ENCODE results near the gene OSBPL6.

Gene OSBPL6

DNA sequence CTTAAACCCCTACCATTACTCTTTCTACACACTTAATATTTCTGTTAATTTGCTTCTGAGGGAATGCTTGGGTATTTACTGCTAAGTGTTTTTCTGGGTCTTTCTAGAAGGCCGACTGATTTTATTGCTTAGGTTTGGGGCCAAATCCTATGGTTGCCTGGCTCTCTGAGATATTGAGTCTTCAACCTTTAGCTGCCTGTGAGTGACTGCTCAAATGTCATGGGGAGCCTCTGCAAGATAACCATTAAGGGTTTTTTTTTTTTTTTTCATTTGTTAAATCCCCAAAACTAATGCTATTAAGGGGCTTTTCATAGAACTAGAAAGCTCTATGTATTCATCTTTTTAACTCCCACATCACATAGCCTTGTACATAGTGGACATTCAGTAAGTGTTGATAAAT is 5.0 kb downstream of the OSBPL6 start:
- DNase-seq: no peak

DNA sequence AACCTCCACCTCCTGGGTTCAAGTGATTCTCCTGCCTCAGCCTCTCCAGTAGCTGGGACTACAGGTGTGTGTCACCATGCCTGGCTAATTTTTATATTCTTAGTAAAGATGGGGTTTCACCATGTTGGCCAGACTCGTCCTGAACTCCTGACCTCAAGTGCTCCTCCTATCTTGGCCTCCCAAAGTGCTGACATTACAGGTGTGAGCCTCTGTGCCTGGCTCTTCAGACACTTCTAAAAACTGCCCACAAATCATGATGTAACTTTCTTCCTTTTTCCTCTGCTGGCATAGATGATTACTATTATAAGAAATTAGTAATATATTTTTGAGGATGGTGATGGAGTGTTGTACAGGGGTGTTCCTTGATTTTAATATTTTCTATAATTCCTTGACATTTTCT is 6.0 kb downstream of the OSBPL6 start:
- DNase-seq: no peak

DNA sequence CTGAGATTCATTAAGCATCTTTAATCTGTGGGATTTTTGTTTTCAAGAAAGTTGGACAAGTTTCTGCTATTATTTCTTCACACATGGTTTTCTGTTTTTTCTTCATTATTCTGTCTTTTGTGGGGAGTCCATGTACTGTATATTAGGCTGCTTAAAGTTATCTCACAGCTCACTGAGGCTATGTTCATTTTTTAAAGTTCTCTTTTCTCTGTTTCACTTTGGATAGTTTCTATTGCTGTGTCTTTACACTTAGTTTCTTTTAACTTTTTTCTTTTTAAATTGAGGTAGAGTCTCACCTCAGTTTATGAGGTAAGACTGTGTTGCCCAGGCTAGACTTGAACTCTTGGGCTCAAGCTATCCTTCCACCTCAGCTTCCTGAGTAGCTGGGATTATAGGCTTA is 8.6 kb downstream of the OSBPL6 start:
- DNase-seq: no peak

DNA sequence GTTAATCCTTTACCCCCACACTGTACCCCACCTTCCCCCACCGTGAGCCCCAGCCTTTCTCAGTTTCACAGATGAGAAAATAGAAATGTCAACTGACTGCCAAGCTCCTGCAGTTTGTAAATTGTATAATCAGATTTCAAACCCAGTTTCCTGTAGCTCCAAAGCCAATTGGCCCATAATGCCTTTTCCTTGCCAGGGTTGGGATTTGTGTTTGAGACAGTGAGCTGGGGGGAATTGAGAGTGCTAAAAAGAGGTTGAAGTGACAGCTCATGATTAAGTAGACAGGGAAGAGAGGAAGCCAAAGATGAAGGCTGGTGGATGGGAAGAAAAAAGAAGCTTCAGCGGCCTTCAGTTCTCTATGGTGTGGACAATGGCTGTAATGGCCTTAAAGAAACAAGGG is 10.7 kb downstream of the OSBPL6 start:
- no peak for DNase-seq

GRCh38 chr2:178205853-178206521 is 11.7 kb downstream of the OSBPL6 start:
- DNase-seq: no peak

GRCh38 chr2:178208336-178208735 is 14.0 kb downstream of the OSBPL6 start:
- no peak for DNase-seq

- no peak for DNase-seq
Measured at GRCh38 chr2:178208817-178209216, 14.5 kb downstream of the OSBPL6 start.

DNA sequence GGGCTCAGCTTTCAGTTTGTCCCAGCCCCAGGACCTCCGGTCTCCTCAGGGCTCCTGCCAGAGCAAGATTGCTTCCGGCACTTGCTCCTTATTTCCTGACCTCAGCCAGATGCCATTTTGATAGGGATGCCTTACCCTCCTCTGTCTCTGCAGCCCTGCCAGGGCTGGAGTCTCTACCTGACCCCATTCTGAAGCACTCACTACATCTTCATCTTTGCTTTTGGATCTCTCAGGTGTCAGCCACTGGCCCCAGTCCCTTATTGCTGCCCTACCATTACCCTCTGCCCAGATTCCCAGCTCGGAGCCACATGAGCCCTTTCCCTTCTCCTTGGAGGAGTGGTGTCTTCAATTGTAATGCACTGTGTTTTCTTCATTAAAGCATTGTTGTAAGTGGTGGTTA is 17.1 kb downstream of the OSBPL6 start:
- no peak for DNase-seq

DNA sequence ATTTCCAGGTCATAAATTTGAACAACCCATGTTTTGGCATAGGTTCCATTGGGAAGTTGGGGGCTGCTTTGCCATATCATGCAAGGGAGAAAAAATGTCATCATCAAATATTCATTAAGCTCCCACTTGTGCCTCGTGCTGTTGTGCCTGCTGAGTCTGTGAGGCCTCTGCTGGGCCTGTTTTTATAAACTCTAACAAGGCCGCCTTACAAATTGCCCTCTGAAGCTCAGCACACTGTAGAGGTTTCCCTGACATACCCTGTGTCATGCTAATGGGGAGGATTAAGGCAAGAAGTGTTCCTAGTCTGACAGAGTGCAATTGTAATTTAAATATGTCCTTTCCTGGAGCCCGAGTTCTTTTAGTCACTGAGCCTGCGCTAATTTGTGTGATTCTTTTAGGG is 17.6 kb downstream of the OSBPL6 start:
- DNase-seq: no peak

DNA sequence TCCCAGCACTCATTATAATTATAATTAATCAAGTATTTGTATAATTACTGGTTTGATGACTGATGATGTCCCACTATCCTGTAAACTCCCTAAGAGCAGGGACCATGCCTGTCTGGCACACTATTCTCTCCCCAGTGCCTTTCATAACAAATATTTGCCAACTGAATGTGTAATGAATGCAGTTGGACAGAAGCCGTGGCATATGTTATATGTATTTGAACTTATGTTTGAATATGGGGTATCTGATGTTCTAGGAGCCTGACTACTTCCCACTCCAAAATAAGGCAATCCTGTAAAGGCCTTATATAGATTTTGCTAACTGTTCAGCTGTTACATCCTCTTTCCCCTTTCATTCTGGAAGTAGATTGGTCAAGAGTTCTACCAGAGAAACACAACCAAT is 19.7 kb downstream of the OSBPL6 start:
- DNase-seq: no peak

- DNase-seq: no peak
Measured at GRCh38 chr2:178219247-178219646, 24.9 kb downstream of the OSBPL6 start.

DNA sequence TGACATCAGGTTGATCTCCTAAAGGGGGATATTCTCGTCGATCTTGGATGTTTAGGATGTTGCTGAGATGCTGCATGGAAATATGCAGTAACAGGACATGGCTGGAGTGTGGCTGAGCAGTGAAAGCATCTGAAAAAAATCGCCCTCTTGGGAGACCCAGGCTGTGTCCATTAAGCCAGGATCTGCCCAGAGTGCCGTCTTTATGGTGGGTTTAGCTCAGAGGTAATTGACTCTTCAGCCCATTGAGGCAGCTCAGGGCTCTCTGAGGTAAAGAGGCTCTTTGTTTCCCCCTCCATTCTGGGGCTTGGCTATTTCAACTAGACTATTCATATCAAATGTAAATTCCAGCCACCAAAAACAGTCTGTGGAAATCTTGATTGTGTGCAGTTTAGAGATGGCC is 26.5 kb downstream of the OSBPL6 start:
- no peak for DNase-seq

DNA sequence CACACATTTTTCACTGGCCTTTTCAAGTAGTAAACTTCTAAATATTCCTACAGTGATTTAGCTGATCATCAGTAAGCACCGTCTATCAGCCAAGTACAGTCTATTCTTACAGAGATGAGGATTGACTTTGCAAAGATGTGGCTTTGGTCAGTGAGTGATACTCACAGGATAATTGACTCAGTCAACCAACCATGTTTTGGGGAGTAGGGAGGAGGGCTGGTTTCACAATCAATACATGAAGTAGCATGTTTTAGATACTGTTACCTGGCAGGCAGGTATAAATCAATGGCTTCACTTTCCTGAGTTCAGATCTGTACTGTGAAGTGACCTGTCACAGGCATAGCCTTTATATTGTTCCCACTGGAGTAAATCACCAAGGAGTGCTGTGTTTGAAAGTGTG is 27.2 kb downstream of the OSBPL6 start:
- no peak for DNase-seq

DNA sequence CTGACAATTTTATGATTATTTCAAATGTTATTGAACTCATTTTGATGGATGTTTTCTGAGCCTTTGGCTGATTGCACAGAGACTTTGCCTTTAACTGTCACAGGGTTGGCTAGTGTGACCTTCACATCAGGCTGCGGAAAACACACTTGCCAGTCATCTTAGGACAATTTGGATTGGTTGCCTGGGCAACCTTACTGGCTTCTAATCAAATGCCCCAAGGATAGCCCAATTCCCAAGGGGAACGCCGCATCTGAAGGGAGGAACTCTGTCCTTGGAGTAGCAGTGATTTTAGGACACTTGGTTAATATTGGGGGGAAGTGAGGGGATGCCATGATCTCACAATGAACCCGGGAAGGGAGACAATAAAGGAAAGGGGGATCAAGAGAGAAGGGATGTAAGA is 29.5 kb downstream of the OSBPL6 start:
- no peak for DNase-seq

DNA sequence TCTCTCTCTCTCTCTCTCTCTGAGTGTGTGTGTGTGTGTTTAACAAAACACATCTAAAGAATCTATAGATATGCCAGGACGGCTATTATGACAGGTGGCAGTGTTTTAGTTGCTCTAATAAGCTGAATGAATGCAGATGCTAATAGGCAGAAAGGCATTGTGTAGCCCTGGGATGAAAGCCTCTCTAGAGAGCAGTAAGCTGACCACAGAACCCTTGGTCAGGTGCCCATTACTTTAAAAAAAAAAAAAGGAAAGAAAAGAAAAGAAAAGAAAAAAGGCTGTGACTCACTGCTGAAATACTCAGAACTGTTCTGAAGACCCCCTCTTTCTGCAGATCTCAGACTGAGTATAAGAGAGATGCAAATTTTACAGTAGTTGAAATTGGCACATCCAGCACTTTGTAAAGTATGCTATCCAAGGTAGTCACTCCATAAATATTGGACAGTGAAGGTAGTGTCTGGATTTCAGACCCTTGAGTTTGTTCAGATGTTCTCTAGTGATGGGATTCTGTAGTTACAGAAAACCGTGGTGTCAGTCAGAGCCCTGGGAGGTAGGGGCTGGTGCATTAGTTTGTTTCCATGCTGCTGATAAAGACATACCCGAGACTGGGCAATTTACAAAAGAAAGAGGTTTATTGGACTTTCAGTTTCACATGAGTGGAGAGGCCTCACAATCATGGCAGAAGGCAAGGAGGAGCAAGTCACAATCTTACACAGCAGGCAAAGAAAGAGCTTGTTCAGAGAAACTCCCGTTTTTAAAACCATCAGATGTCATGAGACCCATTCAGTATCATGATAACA is 30.9 kb downstream of the OSBPL6 start:
- no peak for DNase-seq

DNA sequence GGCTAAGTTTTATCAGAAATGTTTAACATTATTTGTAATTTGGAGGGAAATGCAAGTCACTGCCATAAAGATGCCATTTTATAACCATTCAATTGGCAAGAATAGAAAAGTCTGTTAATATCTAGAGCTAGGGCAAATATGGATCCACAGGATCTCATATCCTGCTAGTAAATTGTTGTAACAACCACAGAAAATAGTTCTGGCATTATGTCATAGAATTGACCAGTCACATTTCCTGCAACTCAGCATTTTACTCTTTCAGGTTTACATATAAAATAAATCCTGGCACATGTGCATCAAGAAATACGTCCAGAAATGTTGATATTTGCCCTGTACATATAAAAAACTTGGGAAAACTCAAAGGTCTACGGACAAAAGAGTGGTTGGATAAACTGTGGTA is 32.9 kb downstream of the OSBPL6 start:
- no peak for DNase-seq

- no peak for DNase-seq
Measured at GRCh38 chr2:178229927-178230326, 35.6 kb downstream of the OSBPL6 start.

- DNase-seq: no peak
Measured at GRCh38 chr2:178230396-178230795, 36.1 kb downstream of the OSBPL6 start.

DNA sequence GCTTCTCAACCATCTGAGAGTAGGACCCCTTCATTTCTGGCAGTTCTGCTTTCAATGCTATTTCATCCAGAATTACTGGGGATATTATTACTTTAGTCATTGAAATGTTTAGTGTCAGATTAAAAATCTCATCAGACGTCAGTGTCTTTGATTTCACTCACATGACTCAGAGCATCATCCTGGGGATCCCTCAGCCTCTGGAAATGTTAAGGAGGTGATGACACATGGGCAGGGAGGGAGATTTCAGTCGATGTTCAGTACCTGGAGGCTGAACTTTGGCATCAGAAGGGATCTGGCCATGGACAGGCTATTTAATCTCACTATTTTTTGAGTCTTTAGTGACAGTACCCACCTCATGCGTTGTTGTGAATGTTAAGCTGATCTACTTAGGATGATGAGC is 39.1 kb downstream of the OSBPL6 start:
- no peak for DNase-seq

DNA sequence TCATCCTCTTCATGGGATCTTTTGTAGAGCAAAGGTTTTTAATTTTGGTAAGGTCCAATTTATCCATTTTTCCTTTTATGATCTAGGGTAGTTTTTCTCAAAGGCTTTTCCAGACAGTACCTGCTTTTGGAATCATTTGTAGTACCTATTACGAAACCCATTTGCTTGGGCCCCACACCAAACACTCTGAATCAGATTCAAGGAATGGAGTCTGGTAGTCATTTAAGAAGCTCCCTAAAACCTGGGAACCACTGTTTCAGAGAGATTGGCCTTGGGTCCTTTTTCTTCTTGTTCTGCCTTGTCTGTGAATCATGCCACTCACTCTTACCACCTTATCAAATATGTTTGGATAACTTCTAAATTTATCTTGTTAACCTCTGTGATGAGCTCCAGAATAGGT is 40.3 kb downstream of the OSBPL6 start:
- no peak for DNase-seq

GRCh38 chr2:178237488-178238153 is 43.3 kb downstream of the OSBPL6 start:
- no peak for DNase-seq

GRCh38 chr2:178238154-178238521 is 43.8 kb downstream of the OSBPL6 start:
- DNase-seq: no peak

DNA sequence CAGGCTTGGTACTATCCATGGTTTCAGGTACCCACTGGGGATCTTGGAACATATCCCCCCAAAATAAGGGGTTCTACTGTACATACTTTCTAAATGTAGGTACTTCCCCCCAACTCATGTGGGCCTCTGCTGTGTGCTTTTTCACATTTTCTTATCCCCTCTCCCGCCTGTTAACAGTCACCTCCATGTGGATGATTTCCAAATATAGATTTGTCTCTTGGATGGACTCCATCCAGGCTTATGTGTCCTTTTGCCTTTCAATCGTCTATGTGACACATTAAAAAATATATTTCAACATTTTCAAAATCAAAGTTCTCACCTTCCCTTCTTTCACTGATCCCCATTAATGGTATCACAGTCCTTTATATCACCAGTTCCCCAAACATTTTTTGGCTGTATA is 44.4 kb downstream of the OSBPL6 start:
- DNase-seq: no peak

DNA sequence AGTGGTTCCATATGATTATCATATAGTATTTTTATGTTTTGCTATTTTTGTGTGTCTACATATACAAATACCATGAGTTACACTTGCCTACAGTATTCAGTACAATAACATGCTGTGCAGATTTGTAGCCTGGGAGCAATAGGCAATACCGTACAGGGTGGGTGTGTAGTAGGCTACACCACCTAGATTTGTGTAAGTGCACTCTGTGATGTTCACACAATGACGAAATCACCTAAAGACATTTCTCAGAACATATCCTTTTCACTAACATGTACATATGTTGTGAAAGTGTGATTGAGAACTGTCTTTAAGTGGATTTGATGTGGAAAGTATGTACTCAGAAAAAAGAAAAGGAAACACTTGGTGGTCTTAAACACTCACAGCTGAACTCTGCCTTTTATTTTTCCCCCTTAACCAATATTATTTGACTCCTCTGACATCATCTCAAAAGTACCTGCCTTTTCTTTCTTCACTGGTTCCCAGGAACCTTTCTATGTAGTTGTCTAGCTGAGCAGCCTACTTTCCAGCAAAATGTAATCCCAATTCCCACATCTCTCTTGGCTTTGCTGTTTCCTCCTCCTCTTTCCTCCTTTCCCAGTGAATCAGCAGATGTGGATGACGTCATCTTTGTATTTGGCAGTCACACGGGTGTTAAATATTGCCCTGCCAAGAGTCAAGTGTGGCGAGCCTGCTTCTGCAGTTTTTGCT is 47.7 kb downstream of the OSBPL6 start:
- no peak for DNase-seq
